ENCODE results near the gene CACNA1C. TPM values are rescaled to one million over a fixed set of nuclear protein-coding genes. Genes with fewer than 3 reads are reported as not detected.

Gene CACNA1C
- total and polyA plus RNA-seq, 2 donors (not counting 1 experiment from before 2014, with no cell fraction given) = 7.6 to 11.4 TPM

DNA sequence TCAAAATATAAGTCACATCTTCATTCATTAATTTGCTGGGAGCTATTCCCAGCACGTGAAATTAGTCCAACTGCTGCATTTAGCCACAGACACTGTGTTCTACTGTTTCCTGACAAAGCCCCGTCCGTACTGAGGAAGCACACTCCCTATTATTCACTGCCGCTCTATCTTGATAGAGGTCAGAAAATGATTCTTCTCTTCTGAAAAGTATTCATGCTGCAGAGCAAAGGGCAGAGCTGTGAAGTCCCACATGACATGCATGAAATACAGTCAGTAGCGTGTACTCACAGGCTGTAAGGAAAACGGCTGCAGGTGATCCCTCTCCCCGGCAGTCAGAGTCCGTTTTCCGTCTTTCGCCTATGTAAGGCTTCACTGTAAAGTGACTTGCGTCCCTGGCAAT, 439.4 kb downstream of the CACNA1C start:
- Histone ChIP-seq H3K36me3 (ENCODE audit: control insufficient read depth, insufficient read depth, low read length) (no peaks in the 10 kb centered on the region), H3K4me2 (ENCODE audit: extremely low read depth, insufficient read depth, low read length) (no peak overlapping the region), H3K9me3 (ENCODE audit: control insufficient read depth, insufficient read depth, low read depth, low read length) (no peaks in the 10 kb centered on the region), H3K4me3 (replicated peaks in 1 of 4; ENCODE audit: control extremely low read depth in 1 of 4, insufficient read depth in 1 of 4, low read depth in 3 of 4, low read length in 4 of 4) (no peak overlapping the region), H3K27ac (ENCODE audit: insufficient read depth, low read length) (no peak overlapping the region), H3K9ac (ENCODE audit: insufficient read depth, low read length) (no peak overlapping the region), H3K4me1 (ENCODE audit: control insufficient read depth, extremely low read depth, insufficient read depth, low read length) (no peaks in the 10 kb centered on the region), H3K27me3 (ENCODE audit: control insufficient read depth, insufficient read depth, low read length) (no peaks in the 10 kb centered on the region), H4K20me1 (ENCODE audit: control insufficient read depth, extremely low read depth, insufficient read depth, low read length) (no peaks in the 10 kb centered on the region), H2AFZ (ENCODE audit: low read length) (no peak overlapping the region), H3K79me2 (ENCODE audit: control insufficient read depth, insufficient read depth, low read length) (no peaks in the 10 kb centered on the region)
- DNase-seq (ENCODE audit: low read depth in 2 of 2) = no peak
- TF ChIP-seq, protein P1, sequence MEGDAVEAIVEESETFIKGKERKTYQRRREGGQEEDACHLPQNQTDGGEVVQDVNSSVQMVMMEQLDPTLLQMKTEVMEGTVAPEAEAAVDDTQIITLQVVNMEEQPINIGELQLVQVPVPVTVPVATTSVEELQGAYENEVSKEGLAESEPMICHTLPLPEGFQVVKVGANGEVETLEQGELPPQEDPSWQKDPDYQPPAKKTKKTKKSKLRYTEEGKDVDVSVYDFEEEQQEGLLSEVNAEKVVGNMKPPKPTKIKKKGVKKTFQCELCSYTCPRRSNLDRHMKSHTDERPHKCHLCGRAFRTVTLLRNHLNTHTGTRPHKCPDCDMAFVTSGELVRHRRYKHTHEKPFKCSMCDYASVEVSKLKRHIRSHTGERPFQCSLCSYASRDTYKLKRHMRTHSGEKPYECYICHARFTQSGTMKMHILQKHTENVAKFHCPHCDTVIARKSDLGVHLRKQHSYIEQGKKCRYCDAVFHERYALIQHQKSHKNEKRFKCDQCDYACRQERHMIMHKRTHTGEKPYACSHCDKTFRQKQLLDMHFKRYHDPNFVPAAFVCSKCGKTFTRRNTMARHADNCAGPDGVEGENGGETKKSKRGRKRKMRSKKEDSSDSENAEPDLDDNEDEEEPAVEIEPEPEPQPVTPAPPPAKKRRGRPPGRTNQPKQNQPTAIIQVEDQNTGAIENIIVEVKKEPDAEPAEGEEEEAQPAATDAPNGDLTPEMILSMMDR (conservative IDR thresholded peaks at IDR 0.05 in 1 of 2, IDR thresholded peaks at IDR 0.05 in 1 of 2; ENCODE audit: low read depth in 1 of 2, low read length in 2 of 2) = no peak
- no peak for TF ChIP-seq EZH2 (IDR thresholded peaks at IDR 0.05; ENCODE audit: low read length, missing control alignments)

DNA sequence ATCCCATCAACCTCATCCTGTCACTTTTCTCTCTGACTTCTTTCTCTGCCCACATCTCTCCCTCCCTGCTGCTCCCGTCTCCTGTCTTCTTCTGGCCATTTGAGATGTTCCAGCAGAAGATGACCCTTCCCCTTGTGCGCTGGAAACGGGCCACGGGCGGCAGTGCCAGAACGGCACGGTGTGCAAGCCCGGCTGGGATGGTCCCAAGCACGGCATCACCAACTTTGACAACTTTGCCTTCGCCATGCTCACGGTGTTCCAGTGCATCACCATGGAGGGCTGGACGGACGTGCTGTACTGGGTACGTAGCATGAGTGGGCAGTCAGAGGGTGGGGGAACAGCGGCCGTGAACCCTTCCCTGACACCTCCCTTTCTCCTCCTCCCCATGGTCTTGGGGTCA, 440.3 kb downstream of the CACNA1C start:
- H3K4me3 ChIP-seq (replicated peaks in 1 of 4; ENCODE audit: control extremely low read depth in 1 of 4, insufficient read depth in 1 of 4, low read depth in 3 of 4, low read length in 4 of 4) = no peak overlapping the region
- no peaks in the 10 kb centered on the region for H3K36me3 ChIP-seq (ENCODE audit: control insufficient read depth, insufficient read depth, low read length)
- H4K20me1 ChIP-seq (ENCODE audit: control insufficient read depth, extremely low read depth, insufficient read depth, low read length) = no peaks in the 10 kb centered on the region
- TF ChIP-seq, protein P1 (conservative IDR thresholded peaks at IDR 0.05 in 1 of 2, IDR thresholded peaks at IDR 0.05 in 1 of 2; ENCODE audit: low read depth in 1 of 2, low read length in 2 of 2) = no peak
- H3K9me3 ChIP-seq (ENCODE audit: control insufficient read depth, insufficient read depth, low read depth, low read length) = no peaks in the 10 kb centered on the region
- no peaks in the 10 kb centered on the region for H3K4me1 ChIP-seq (ENCODE audit: control insufficient read depth, extremely low read depth, insufficient read depth, low read length)
- H3K27me3 ChIP-seq (ENCODE audit: control insufficient read depth, insufficient read depth, low read length) = no peaks in the 10 kb centered on the region
- no peaks in the 10 kb centered on the region for H3K79me2 ChIP-seq (ENCODE audit: control insufficient read depth, insufficient read depth, low read length)
- H3K27ac ChIP-seq (ENCODE audit: insufficient read depth, low read length) = no peak overlapping the region
- no peak overlapping the region for H3K9ac ChIP-seq (ENCODE audit: insufficient read depth, low read length)
- H3K4me2 ChIP-seq (ENCODE audit: extremely low read depth, insufficient read depth, low read length) = no peak overlapping the region
- DNase-seq (ENCODE audit: low read depth in 2 of 2) = no peak
- no peak overlapping the region for H2AFZ ChIP-seq (ENCODE audit: low read length)

DNA sequence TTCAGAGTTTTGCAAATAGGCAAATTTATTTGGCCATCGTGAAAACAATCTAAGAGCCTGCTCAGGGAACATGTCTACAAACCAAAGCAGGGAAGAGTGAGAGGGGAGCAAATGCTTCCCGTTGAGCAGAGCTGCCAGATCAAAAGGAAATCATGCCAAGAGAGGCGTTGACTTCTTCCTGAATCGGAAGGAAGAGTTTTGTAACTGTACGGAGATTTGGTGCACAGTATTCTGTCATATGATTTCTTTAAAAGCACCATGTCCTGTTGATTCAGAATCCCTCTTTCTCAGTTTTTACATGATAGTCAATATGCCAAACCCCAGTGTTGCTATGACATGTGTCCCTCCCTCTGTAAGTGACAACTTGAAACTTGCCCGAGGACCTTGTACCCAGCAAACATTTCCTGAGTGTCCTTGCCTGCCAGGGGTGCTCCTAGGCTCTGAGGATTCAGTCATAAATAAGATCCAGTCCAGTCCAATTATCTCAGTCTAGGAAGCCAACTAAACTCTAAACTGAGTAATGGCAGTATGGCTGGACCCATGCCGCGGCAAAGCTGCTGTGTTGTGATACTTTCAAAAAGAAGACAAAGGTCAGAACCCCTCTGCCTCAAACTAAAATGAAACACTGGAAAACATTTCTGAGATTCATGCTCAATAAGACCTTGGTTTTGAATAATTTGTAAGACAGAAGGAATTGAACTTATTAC, 441.9 kb downstream of the CACNA1C start:
- no peaks in the 10 kb centered on the region for H3K4me1 ChIP-seq (ENCODE audit: control insufficient read depth, extremely low read depth, insufficient read depth, low read length)
- H3K79me2 ChIP-seq (ENCODE audit: control insufficient read depth, insufficient read depth, low read length) = no peaks in the 10 kb centered on the region
- no peaks in the 10 kb centered on the region for H3K36me3 ChIP-seq (ENCODE audit: control insufficient read depth, insufficient read depth, low read length)
- H2AFZ ChIP-seq (ENCODE audit: low read length) = no peak overlapping the region
- no peak overlapping the region for H3K4me2 ChIP-seq (ENCODE audit: extremely low read depth, insufficient read depth, low read length)
- DNase-seq (ENCODE audit: low read depth in 2 of 2) = peak in 1 of 2 donors; percentile 11
- no peaks in the 10 kb centered on the region for H3K9me3 ChIP-seq (ENCODE audit: control insufficient read depth, insufficient read depth, low read depth, low read length)
- H3K27me3 ChIP-seq (ENCODE audit: control insufficient read depth, insufficient read depth, low read length) = no peaks in the 10 kb centered on the region
- H4K20me1 ChIP-seq (ENCODE audit: control insufficient read depth, extremely low read depth, insufficient read depth, low read length) = no peaks in the 10 kb centered on the region
- no peak for TF ChIP-seq EZH2 (IDR thresholded peaks at IDR 0.05; ENCODE audit: low read length, missing control alignments)
- TF ChIP-seq, protein P1 (conservative IDR thresholded peaks at IDR 0.05 in 1 of 2, IDR thresholded peaks at IDR 0.05 in 1 of 2; ENCODE audit: low read depth in 1 of 2, low read length in 2 of 2) = no peak
- H3K27ac ChIP-seq (ENCODE audit: insufficient read depth, low read length) = no peak overlapping the region
- H3K9ac ChIP-seq (ENCODE audit: insufficient read depth, low read length) = no peak overlapping the region
- H3K4me3 ChIP-seq (replicated peaks in 1 of 4; ENCODE audit: control extremely low read depth in 1 of 4, insufficient read depth in 1 of 4, low read depth in 3 of 4, low read length in 4 of 4) = no peak overlapping the region
